GM18867 (cell line): Measurements from ENCODE around the gene MT1F.

Experiments
- ATAC-seq: cut with Tn5 transposase; IDR thresholded peaks from one replicate; pipeline ENCODE4 v1.9.1; 2021; ENCODE audit warnings: mild to moderate bottlenecking, moderate library complexity; ENCODE audit not compliant: unreplicated experiment

MT1F gene

GRCh38 chr16:56689171-56689570, 31.4 kb downstream of the MT1F start:
- ATAC-seq, result no peak

DNA sequence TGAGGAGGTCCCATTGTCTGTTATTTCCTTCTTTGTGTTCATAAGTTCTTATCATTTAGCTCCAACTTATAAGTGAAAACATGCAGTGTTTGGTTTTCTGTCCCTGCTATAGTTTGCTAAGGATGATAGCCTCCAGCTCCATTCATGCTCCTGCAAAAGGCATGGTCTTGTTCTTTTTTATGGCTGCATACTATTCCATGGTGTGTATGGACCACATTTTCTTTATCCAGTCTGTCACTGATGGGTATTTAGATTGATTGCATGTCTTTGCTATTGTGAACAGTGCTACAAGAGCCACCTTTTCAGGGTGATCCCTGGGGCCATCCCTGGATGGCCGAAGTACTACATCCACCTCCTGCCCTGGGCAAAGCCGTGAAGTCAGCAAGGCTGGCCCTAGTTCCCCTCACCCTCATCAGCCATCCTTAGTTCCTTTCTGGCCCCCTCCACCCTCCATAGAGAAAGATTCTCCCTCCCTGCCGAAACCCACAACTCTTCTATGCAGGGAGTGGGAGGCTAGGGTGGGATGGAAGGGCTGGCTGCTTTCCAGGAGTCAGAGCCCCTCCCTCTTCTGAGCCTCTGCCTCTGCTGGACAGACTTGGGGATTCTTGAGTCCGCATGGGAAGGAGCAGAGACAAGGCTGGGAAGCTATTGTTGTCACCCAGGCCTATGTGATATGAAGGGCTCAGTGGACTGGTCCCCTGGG, 32.8 kb downstream of the MT1F start:
- ATAC-seq, result no peak

- no peak for ATAC-seq
Observed at GRCh38 chr16:56691885-56692284, 34.1 kb downstream of the MT1F start.

GRCh38 chr16:56695246-56695645, 37.5 kb downstream of the MT1F start:
- ATAC-seq, result no peak

- no peak for ATAC-seq
Observed at GRCh38 chr16:56697456-56698155, 39.8 kb downstream of the MT1F start.

- no peak for ATAC-seq
Observed at GRCh38 chr16:56700195-56700594, 42.4 kb downstream of the MT1F start.

DNA sequence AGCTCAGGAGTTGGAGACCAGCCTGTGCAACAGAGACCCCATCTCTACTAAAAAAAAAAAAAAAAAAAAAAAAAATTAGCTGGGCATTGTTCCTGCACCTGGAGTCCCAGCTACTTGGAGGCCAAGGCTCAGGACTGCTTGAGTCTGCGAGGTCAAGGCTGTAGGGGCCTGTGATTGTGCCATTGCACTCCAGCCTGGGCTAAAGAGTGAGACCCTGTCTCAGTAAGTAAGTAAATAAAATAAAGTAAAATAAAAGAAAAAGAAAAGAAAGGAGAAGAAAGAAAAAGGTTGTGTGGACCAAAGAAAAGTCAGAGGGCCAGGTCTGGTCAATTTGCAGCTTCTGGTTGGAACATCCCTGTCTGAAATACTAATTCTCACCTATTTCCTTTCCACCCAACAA, 42.9 kb downstream of the MT1F start:
- ATAC-seq, result no peak

DNA sequence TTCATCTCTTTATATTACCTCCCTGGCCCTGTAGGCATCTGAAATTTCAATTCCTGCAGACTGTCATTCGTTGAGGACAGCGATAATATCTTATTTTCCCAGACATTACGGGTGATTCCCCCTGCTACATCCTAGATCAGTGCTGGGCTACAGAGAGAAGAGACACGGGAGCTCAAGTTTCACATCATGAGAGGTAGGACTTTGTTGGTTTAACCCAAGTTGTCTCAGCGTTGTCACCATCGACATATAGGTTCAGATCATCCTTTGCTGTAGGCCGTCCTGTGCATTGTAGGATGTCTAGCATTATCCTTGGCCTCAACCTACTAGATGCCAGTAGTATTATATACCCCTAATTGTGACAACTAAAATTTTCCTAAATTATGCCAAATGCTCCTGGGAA, 43.8 kb downstream of the MT1F start:
- no peak for ATAC-seq

GRCh38 chr16:56702836-56703235, 45.1 kb downstream of the MT1F start:
- no peak for ATAC-seq
